GM15510 (cell line): ENCODE results near the gene POLR1C.

Experiments used
- POLR2A ChIP-seq: IDR thresholded peaks from 3 replicates; pipeline ENCODE4 v1.6.1; 2011; ENCODE audit warnings: borderline replicate concordance; ENCODE audit not compliant: insufficient read length; ENCODE audit errors: extremely low read depth

POLR1C gene

GRCh38 chr6:43502666-43503065 lies 14.2 kb upstream of the POLR1C start:
- no peak for TF ChIP-seq POLR2A

- TF ChIP-seq POLR2A = no peak
Observed at GRCh38 chr6:43503443-43503842, 13.4 kb upstream of the POLR1C start.

GRCh38 chr6:43504756-43505593 lies 11.9 kb upstream of the POLR1C start:
- TF ChIP-seq POLR2A = no peak

GRCh38 chr6:43505718-43506117 lies 11.2 kb upstream of the POLR1C start:
- no peak for TF ChIP-seq POLR2A

GRCh38 chr6:43506171-43506570 lies 10.7 kb upstream of the POLR1C start:
- TF ChIP-seq POLR2A = no peak

- no peak for TF ChIP-seq POLR2A
Observed at GRCh38 chr6:43506667-43507471, 10.0 kb upstream of the POLR1C start.

GRCh38 chr6:43508481-43509141 lies 8.3 kb upstream of the POLR1C start:
- TF ChIP-seq POLR2A = no peak

- TF ChIP-seq POLR2A = no peak
Observed at GRCh38 chr6:43509142-43509983, 7.5 kb upstream of the POLR1C start.

GRCh38 chr6:43509984-43510826 lies 6.7 kb upstream of the POLR1C start, which contains the start of gene LRRC73:
LRRC73 (minus strand) TSS chr6:43510346; CDS start chr6:43509785, 561 bp downstream.
- no peak for TF ChIP-seq POLR2A

GRCh38 chr6:43510827-43511163 lies 6.1 kb upstream of the POLR1C start:
- TF ChIP-seq POLR2A = no peak

- TF ChIP-seq POLR2A = no peak
Observed at GRCh38 chr6:43511824-43512415, 5.0 kb upstream of the POLR1C start.

- no peak for TF ChIP-seq POLR2A
Observed at GRCh38 chr6:43515808-43516207, 1.1 kb upstream of the POLR1C start.

- no peak for TF ChIP-seq POLR2A
Observed at GRCh38 chr6:43516367-43516696, 557 bp upstream of the POLR1C start.
